Inflammatory macrophage (primary cell): ENCODE results near the gene PPFIA4.
"Not testable (repeated sequence)": the region's sequence is repeated elsewhere in the genome, so short reads cannot be mapped to it uniquely, and the experiment has no call there.

ENCODE experiments used
- DNase-seq, 2 donors: peaks; one replicate each; pipeline ENCODE4 v3.0.0-alpha.2; 2020 to 2022
- total RNA-seq, 18 experiments: gene quantifications; one replicate each; lab custom pipeline; 2026; ENCODE audit warnings: mixed read lengths in 6 of 18, inconsistent platforms in 2 of 18; lab: John Stamatoyannopoulos, UW

The PPFIA4 gene
- total RNA-seq: 0.17 to 2.7 (median 0.75) reads per million in 18 experiments

DNA sequence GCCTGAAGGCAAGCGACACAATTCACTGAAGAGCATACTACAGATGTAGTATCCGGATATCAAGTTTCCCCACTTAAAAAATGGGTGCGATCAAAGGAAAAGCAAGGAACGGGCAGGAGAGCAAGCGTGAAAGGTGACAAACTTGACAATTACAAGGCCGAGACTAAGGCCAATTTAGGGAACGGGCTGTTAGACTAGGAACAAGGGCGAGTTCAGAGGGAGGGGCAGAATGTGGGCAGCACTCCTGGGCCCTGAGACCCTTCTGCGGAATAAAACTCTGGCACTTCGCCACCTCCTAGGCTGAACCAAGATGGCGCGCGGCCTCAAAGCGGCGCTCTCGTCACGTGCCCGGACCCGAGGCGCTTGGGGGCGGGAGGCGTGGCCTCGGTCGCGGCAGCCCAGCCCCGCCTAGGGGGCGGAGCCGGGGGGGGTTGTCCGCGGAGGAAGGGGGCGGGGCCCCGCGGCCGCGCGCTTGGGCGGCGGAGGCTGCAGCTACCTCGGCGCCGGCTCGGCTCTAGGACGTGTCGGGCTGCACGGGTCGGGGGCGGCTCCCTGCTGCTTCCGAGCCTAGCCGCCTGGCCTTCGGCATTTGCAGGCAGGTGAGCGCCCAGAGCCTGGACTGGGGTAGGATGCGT, at the start of gene PPFIA4:
PPFIA4 (plus strand) TSS at position 461 of the 635 bp plus-strand sequence. CDS start 12,518 bp downstream, outside the sequence.
- DNase-seq: peak; percentile 84 to 89

DNA sequence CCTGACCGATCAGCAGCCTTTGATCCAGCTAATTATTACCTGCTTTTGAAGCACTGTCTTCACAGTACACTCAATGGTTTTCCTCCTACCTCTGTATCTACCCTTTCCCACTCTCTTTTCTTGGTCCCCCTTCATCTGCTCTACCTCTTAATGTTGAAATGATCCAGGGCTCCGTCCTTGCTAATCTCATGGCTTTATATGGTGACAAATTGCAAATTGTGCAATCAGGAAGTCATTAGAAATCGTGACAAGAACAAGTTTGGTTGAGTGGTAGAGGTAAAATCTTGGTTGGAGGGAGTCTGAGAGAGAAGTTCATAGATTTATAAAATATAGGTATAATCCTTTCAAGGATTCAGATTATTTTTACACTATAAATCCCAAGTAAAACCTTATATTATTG, 49.7 kb upstream of the PPFIA4 start:
- peak; percentile 38 to 52 for DNase-seq

DNA sequence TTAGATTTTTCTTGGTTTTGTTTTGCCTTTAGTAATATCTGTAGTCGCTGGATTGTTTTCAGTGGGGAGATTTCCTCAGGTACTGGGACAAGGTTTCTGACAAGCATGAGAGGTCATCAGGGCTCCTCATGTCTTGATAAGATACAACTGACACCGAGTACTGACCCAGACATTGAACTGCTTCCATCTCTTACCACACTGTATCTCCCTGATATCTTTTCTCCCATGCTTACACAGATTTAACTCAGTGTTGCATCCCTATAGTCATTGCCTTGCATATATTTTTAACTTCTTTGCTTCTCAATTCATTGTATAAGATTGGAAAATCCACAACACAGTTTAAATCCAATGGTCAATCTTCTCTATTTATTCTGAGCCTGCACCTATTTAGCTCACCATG, 46.8 kb upstream of the PPFIA4 start:
- no peak for DNase-seq

DNA sequence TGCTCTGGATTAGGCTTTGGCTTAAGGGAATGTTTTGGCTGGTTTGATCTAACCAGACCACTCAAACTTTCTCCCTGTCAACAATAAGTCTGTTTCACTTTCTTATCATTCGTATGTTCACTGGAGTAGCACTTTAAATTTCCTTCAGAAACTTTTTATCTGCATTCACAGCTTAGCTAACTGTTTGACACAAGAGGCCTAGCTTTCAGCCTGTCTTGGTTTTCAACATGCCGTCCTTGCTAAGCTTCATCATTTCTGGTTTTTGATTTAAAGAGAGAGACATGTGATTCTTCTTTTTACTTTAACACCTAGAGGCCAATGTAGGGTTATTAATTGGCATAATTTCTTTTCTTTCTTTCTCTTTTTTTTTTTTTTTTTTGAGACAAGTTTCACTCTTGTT, 44.4 kb upstream of the PPFIA4 start:
- no peak for DNase-seq

- peak; percentile 68 to 70 for DNase-seq
Measured at GRCh38 chr1:202982715-202983430, 43.4 kb upstream of the PPFIA4 start.

DNA sequence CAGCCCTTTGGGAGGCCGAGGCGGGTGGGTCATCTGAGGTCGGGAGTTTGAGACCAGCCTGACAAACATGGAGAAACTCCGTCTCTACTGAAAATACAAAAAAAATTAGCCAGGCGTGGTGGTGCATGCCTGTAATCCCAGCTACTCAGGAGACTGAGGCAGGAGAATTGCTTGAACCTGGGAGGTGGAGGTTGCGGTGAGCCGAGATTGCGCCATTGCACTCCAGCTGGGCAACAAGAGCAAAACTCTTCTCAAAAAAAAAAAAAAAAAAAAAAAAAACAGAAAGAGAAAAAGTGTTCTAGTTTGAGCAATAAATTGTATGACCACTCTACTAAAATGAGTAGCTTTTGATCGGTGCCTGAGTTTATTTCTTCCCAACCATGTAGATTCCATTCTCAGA, 40.2 kb upstream of the PPFIA4 start:
- DNase-seq: not testable (repeated sequence)

DNA sequence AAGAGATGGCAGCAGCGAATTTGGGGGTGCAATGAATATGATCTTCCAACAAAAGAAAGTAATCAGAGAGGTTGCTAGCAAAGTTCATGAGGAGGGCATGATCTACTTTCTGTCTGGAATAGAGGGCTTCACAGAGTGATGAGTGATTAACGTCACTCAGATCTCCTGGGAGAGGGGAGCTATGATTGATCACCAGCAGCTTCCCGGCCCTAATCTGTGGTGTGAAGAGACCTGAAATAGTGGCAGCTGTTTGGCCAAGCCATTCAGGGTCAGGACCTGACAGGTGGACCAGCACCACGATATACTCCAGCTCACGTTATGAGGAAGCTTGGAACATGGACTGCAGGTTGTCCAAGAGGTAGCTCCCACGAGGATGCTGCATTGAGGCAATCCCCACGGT, 39.0 kb upstream of the PPFIA4 start:
- DNase-seq: no peak

- peak in 1 of 2 donors; percentile 29 for DNase-seq
Measured at GRCh38 chr1:202987922-202988583, 38.2 kb upstream of the PPFIA4 start.

GRCh38 chr1:202989879-202990278, 36.4 kb upstream of the PPFIA4 start:
- DNase-seq: peak in 1 of 2 donors; percentile 33

GRCh38 chr1:202991112-202991511, 35.2 kb upstream of the PPFIA4 start:
- no peak for DNase-seq

GRCh38 chr1:202994756-202995155, 31.5 kb upstream of the PPFIA4 start:
- DNase-seq: no peak

- peak; percentile 82 to 83 for DNase-seq
Measured at GRCh38 chr1:202998836-202999750, 27.2 kb upstream of the PPFIA4 start.

GRCh38 chr1:203000217-203000944, 25.9 kb upstream of the PPFIA4 start:
- no peak for DNase-seq

DNA sequence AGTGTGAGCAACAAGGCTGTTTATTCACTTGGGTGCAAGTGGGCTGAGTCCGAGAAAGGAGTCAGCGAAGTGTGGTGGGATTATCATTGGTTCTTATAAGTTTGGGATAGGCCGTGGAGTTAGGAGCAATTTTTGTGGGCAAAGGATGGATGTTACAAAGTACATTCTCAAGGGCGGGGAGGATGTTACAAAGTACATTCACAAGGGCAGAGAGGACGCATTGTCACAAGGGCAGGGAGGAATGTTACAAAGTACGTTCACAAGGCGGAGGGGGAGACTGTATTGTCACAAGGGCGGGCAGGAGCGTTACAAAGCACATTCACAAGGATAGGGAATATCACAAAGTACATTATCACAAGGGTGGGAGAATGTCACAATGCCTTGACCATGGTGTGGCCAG, 24.3 kb upstream of the PPFIA4 start:
- no peak for DNase-seq

GRCh38 chr1:203002951-203003350, 23.3 kb upstream of the PPFIA4 start:
- no peak for DNase-seq

- peak; percentile 69 to 73 for DNase-seq
Measured at GRCh38 chr1:203005395-203006142, 20.7 kb upstream of the PPFIA4 start.

DNA sequence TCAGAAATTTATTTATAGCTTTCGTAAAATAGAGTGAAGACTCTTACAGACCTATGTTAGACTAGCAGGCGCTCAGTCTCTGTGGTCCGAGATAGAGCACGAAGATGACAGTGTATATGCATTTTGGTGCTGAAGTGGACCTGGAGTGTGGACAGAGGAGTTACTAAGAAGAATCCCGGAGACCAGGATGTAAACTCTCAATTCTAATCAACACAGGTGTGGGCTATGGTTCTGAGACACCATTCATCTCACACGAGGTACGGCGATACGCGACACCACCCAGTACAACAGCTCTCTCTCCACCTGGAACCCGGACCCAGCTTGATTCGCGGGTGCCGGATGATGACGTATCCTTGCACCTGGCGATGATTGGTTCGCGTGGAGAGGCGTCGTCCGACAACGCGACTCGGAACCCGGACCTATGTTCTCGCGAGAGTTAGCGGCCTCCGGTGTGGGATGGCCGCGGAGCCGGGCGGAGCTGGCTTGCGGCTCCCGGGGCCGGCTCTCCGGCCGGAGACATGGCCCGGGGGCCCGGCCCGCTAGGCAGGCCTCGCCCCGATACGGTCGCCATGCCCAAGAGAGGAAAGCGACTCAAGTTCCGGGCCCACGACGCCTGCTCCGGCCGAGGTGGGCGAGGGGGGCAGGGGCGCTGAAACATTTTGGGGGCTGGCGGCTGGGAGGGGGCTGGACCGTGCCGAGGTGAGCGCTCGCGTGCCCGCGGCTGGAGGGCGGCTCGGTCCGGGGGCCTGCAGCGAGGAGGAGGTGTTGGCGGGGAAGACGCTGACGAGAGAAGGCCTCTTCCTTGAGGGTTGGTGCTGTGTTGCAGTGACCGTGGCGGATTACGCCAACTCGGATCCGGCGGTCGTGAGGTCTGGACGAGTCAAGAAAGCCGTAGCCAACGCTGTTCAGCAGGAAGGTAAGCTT, 19.1 kb upstream of the PPFIA4 start, which contains the start of gene TMEM183A:
TMEM183A (plus strand) TSS at position 427 of the 924 bp plus-strand sequence; CDS start at position 519, 92 bp downstream.
- DNase-seq: peak; percentile 96 to 98

DNA sequence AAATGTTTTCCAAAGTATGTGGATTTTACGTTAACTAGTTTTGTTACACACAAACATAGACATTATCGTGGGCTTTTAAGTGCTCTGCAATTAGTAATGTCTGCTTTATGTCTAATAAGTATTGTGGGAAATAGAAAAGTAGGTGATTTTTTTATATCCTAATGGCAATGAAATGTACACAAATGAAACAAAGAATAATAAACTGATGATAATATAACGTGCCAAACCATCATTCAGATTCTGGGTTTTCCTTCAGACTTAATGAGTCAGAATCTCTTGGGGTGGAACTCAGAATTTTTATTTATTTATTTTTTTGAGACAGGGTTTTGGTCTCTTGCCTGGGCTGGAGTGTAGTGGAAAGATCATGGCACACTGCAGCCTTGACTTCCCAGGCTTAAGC, 17.1 kb upstream of the PPFIA4 start:
- no peak for DNase-seq

- DNase-seq: no peak
Measured at GRCh38 chr1:203011582-203011981, 14.7 kb upstream of the PPFIA4 start.

DNA sequence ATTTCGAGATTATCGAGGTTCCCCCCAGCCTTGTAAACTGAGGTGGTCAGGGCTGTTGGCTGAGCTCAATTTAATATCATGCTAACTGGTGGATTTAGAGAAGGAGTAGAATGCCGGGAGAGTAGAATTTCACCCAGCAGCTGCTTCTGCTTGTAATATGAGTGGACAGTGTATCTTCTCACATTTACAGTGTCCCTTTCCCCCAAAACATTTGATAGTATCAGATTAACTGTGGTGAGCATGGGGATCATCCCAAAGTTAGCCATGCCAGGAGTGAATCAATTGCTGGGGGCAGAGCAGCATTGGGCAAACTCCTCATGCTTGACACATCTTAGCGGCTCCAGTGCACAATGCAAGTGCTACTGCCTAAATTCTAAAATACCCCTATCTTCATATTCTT, 9.2 kb upstream of the PPFIA4 start:
- no peak for DNase-seq
